HL-60 (cell line): ENCODE data around the gene LHFPL6.

Experiments
- DNase-seq, 2 experiments: peaks; one replicate each; pipeline ENCODE4 v3.0.0-alpha.2; 2010 to 2020; ENCODE audit warnings: low read depth in 1 of 2, low spot score in 1 of 2
- H3K27ac ChIP-seq: fragments of 250-450 bp; sonication (Bioruptor Pico); replicated peaks from 2 replicates; pipeline ENCODE4 v1.5.1; 2020; ENCODE audit warnings: mild to moderate bottlenecking, moderate library complexity
- H3K27me3 ChIP-seq: fragments of 250-450 bp; sonication (Bioruptor Pico); 2 replicates; pipeline ENCODE4 v1.5.1; 2021; ENCODE audit warnings: mild to moderate bottlenecking, moderate library complexity; ENCODE audit not compliant: insufficient read depth, poor library complexity, severe bottlenecking
- H3K4me3 ChIP-seq: replicated peaks from 2 replicates; pipeline ENCODE4 v1.5.1; 2011; ENCODE audit warnings: mild to moderate bottlenecking, control low read depth, low read length; ENCODE audit not compliant: insufficient read depth
- GABPA ChIP-seq: IDR thresholded peaks from 2 replicates; pipeline ENCODE4 v1.6.1; 2012; ENCODE audit warnings: low read depth
- POLR2AphosphoS5 ChIP-seq: IDR thresholded peaks from 2 replicates; pipeline ENCODE4 v1.6.1; 2012; ENCODE audit warnings: low read depth
- SPI1 ChIP-seq: IDR thresholded peaks from 2 replicates; pipeline ENCODE4 v1.6.1; 2012; ENCODE audit warnings: low read depth, mild to moderate bottlenecking, borderline replicate concordance
- TF ChIP-seq, protein P1 (sequence below): IDR thresholded peaks from 2 replicates; pipeline ENCODE4 v1.6.1; 2012; ENCODE audit warnings: low read depth; ENCODE audit not compliant: insufficient replicate concordance
- TF ChIP-seq, protein P2 (sequence below): IDR thresholded peaks from one replicate; pipeline ENCODE4 v1.5.1; 2011; ENCODE audit warnings: low read length, control low read depth, inconsistent platforms; ENCODE audit not compliant: insufficient read depth

LHFPL6 gene

DNA sequence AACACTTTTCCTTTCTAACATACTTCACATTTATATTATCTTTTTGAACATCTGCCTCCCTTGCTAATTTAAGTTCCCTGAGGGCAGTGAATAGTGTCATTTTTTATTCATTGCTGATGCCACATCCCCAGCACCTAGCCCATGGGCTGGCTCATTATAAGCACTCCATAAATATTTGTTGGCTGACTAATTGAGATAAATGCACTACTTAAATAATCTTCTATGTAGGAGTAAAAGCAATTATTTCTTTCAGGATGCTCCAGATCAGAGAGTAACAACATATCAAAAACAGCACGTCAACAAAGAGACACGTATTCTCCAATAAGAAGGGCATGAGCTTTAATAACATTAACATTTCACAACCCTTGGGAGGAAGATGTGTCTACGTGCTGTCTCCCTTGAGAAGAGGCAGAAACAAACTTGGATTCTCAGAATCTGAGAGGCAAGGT, 228.2 kb downstream of the LHFPL6 start:
- TF ChIP-seq, protein P1, sequence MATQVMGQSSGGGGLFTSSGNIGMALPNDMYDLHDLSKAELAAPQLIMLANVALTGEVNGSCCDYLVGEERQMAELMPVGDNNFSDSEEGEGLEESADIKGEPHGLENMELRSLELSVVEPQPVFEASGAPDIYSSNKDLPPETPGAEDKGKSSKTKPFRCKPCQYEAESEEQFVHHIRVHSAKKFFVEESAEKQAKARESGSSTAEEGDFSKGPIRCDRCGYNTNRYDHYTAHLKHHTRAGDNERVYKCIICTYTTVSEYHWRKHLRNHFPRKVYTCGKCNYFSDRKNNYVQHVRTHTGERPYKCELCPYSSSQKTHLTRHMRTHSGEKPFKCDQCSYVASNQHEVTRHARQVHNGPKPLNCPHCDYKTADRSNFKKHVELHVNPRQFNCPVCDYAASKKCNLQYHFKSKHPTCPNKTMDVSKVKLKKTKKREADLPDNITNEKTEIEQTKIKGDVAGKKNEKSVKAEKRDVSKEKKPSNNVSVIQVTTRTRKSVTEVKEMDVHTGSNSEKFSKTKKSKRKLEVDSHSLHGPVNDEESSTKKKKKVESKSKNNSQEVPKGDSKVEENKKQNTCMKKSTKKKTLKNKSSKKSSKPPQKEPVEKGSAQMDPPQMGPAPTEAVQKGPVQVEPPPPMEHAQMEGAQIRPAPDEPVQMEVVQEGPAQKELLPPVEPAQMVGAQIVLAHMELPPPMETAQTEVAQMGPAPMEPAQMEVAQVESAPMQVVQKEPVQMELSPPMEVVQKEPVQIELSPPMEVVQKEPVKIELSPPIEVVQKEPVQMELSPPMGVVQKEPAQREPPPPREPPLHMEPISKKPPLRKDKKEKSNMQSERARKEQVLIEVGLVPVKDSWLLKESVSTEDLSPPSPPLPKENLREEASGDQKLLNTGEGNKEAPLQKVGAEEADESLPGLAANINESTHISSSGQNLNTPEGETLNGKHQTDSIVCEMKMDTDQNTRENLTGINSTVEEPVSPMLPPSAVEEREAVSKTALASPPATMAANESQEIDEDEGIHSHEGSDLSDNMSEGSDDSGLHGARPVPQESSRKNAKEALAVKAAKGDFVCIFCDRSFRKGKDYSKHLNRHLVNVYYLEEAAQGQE: no peak
- TF ChIP-seq POLR2AphosphoS5 (no peak), SPI1 (no peak)
- Histone ChIP-seq H3K4me3 (no peak overlapping the region), H3K27ac (no peak overlapping the region), H3K27me3 (peaks cover 2% of the 10 kb centered on the region)
- DNase-seq: no peak

DNA sequence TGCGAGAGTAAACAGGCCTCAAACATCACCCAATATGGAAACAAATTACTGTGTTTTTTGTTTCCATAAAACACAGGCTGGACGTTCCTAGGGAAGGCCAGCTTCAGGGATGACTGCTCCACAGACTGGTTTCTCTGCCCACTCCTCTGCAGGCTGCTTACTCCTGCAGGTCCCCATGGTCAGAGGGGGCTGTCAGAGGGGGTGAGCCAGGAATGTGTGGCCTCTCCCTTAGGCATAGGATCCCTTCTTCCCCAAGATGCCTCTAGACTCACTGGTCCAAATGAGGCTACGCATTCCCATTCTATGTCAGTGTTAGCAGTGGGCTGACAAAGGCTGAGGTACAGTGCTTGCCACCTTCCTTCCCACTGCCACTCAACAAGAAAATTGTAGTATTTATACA, 229.8 kb downstream of the LHFPL6 start:
- no peak for DNase-seq
- no peak overlapping the region for H3K4me3 ChIP-seq
- TF ChIP-seq SPI1: no peak
- TF ChIP-seq, protein P2, sequence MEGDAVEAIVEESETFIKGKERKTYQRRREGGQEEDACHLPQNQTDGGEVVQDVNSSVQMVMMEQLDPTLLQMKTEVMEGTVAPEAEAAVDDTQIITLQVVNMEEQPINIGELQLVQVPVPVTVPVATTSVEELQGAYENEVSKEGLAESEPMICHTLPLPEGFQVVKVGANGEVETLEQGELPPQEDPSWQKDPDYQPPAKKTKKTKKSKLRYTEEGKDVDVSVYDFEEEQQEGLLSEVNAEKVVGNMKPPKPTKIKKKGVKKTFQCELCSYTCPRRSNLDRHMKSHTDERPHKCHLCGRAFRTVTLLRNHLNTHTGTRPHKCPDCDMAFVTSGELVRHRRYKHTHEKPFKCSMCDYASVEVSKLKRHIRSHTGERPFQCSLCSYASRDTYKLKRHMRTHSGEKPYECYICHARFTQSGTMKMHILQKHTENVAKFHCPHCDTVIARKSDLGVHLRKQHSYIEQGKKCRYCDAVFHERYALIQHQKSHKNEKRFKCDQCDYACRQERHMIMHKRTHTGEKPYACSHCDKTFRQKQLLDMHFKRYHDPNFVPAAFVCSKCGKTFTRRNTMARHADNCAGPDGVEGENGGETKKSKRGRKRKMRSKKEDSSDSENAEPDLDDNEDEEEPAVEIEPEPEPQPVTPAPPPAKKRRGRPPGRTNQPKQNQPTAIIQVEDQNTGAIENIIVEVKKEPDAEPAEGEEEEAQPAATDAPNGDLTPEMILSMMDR: no peak
- peaks cover 2% of the 10 kb centered on the region for H3K27me3 ChIP-seq
- no peak overlapping the region for H3K27ac ChIP-seq

DNA sequence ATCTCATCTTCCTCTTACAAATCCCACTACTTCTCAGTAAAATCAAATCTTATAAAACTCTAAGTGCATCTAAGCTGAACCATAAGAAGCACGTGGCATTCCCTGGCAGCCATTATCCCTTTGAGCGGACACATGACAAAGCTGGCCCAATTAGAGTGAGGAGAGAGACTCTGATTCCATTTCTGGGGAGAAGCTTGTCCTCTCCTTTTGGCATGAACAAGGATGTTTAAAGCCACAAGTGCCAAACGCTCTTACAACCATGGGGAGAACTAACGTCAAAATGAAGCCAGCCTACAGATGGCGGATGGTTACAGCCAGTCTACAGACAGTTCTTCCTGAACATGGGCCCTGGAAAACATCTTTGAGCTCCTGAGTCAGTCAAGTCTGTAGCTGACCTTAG, 231.3 kb downstream of the LHFPL6 start:
- no peak overlapping the region for H3K27ac ChIP-seq
- no peak overlapping the region for H3K4me3 ChIP-seq
- no peaks in the 10 kb centered on the region for H3K27me3 ChIP-seq
- TF ChIP-seq, protein P2: no peak
- TF ChIP-seq, protein P1: no peak
- TF ChIP-seq SPI1 (no peak), POLR2AphosphoS5 (no peak), GABPA (no peak)
- DNase-seq: no peak

DNA sequence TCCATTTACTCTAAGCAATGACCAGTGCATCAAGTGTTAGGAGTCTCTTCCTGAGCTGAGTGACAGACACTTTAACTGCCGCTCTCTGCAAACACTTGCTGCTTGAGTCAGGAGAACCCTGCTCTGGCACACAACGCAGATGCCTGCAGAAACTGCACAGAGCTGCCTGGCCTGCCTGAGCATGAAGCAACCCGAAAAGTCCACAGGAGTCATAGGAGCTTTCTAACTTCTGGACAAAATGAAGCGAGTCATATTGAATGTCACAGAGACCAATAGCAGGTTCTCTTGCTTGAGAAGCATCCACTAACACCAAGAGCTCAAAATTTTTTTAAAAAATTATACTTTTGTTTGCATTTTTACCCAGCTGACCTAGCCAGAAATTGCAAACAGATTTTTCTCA, 232.4 kb downstream of the LHFPL6 start:
- Histone ChIP-seq H3K4me3 (no peak overlapping the region), H3K27me3 (no peaks in the 10 kb centered on the region), H3K27ac (no peak overlapping the region)
- TF ChIP-seq SPI1 (no peak), POLR2AphosphoS5 (no peak)
- no peak for DNase-seq

DNA sequence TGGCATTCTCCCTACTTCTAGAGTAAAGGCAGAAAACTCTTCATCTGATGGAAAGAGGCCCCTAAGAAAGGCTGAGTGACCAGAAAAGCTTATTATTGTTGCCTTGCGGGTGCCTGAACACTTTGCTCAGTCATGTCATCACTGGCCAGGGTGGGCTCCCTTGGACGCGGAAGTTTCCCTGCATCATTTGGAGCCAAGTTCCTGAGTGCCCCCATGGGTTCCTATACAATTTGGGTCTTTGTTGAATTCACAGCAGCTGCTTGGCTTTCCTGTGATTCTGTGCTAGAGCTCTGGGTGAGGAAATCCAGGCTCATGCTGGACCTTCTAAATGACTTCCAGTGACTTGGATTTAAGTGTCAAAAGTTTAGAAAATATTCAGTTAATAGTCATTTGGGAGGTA, 232.9 kb downstream of the LHFPL6 start:
- TF ChIP-seq SPI1 (no peak), GABPA (no peak), POLR2AphosphoS5 (no peak)
- TF ChIP-seq, protein P1: no peak
- TF ChIP-seq, protein P2: no peak

More for the DNA sequence above, 232.9 kb downstream of the LHFPL6 start:
- H3K27ac ChIP-seq: no peak overlapping the region
- no peak overlapping the region for H3K4me3 ChIP-seq
- DNase-seq: no peak
- no peaks in the 10 kb centered on the region for H3K27me3 ChIP-seq
